MCF 10A (cell line): ENCODE data around the gene RIN1. TPM values are rescaled to one million over a fixed set of nuclear protein-coding genes. Genes with fewer than 3 reads are reported as not detected.

Experiments used
- BruUV-seq: library from RNA; stranded (reverse); fragments of 400-500 nt; replicated peaks from 2 replicates; lab custom pipeline; 2021; lab: Mats Ljungman, UMichigan
- CTCF ChIA-PET: fragments of 300-600 bp; sonication (Branson Sonifier 250); formaldehyde crosslinking; extraction: SDS; loops from one replicate; lab custom pipeline; 2021; ENCODE audit warnings: antibody characterized with exemption, inconsistent platforms; lab: Yijun Ruan, JAX
- POLR2A ChIA-PET: fragments of 300-600, 350-650 bp; sonication (Branson Sonifier 250); formaldehyde crosslinking; extraction: SDS; loops from one replicate; lab custom pipeline; 2020; ENCODE audit warnings: antibody characterized with exemption, inconsistent platforms; lab: Yijun Ruan, JAX
- DNase-seq: peaks from one replicate; pipeline ENCODE4 v3.0.0-alpha.2; 2018; ENCODE audit not compliant: unreplicated experiment
- H3K27ac Mint-ChIP-seq: one replicate; pipeline ENCODE4 v1.8.0; 2022; ENCODE audit warnings: mild to moderate bottlenecking, low read depth, mixed read lengths; ENCODE audit not compliant: unreplicated experiment
- H3K27me3 Mint-ChIP-seq: one replicate; pipeline ENCODE4 v1.8.0; 2022; ENCODE audit warnings: mixed read lengths; ENCODE audit not compliant: insufficient read depth, unreplicated experiment
- H3K36me3 Mint-ChIP-seq: one replicate; pipeline ENCODE4 v1.8.0; 2022; ENCODE audit warnings: mild to moderate bottlenecking, moderate library complexity, mixed read lengths; ENCODE audit not compliant: insufficient read depth, unreplicated experiment
- H3K4me1 Mint-ChIP-seq: one replicate; pipeline ENCODE4 v1.8.0; 2022; ENCODE audit warnings: mixed read lengths; ENCODE audit not compliant: insufficient read depth, unreplicated experiment
- H3K4me3 Mint-ChIP-seq: one replicate; pipeline ENCODE4 v1.8.0; 2022; ENCODE audit warnings: mild to moderate bottlenecking, moderate library complexity, mixed read lengths; ENCODE audit not compliant: unreplicated experiment
- H3K9me3 Mint-ChIP-seq: one replicate; pipeline ENCODE4 v1.8.0; 2022; ENCODE audit warnings: mixed read lengths; ENCODE audit not compliant: unreplicated experiment
- intact Hi-C: fragments of 100-400 bp; cut with micrococcal nuclease; formaldehyde crosslinking; loops from 2 replicates; pipeline ENCODE4 v1.14.1; 2022
- total RNA-seq: library from RNA; stranded (reverse); gene quantifications from 2 replicates; pipeline ENCODE4 v1.2.3, GENCODE V29; 2022
- TF ChIP-seq, protein P1 (sequence below): fragments of 200-600 bp; IDR thresholded peaks from one replicate; pipeline ENCODE4 v1.8.0; 2022; ENCODE audit warnings: antibody characterized with exemption, mild to moderate bottlenecking; ENCODE audit not compliant: unreplicated experiment

Gene RIN1
- total RNA-seq, 1 experiment from 2014 or later = 50.2 TPM

DNA sequence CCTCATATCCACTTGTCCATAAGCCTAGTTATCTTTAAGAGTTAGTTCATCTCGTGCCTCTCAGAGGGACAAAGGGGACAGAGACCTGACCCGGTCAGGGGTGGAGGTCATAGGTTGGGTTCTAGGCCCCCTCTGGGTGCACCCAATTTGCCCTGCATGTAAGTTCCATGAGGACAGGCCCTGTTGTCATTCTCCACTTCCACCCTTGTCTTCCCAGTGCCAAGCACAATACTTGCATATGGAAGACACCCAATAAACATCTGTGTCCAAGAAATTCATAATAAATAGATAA is 46.0 kb downstream of the RIN1 start:
- peaks cover 12% of the 10 kb centered on the region for H3K4me1 Mint-ChIP-seq
- TF ChIP-seq, protein P1, sequence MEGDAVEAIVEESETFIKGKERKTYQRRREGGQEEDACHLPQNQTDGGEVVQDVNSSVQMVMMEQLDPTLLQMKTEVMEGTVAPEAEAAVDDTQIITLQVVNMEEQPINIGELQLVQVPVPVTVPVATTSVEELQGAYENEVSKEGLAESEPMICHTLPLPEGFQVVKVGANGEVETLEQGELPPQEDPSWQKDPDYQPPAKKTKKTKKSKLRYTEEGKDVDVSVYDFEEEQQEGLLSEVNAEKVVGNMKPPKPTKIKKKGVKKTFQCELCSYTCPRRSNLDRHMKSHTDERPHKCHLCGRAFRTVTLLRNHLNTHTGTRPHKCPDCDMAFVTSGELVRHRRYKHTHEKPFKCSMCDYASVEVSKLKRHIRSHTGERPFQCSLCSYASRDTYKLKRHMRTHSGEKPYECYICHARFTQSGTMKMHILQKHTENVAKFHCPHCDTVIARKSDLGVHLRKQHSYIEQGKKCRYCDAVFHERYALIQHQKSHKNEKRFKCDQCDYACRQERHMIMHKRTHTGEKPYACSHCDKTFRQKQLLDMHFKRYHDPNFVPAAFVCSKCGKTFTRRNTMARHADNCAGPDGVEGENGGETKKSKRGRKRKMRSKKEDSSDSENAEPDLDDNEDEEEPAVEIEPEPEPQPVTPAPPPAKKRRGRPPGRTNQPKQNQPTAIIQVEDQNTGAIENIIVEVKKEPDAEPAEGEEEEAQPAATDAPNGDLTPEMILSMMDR = no peak
- no peaks in the 10 kb centered on the region for H3K9me3 Mint-ChIP-seq
- peak overlapping the region; percentile 95 for H3K27ac Mint-ChIP-seq
- BruUV-seq = no TSS peak
- peak overlapping the region; percentile 90 for H3K4me3 Mint-ChIP-seq
- intact Hi-C loops = no loop called here
- H3K27me3 Mint-ChIP-seq = peaks cover 13% of the 10 kb centered on the region
- DNase-seq = no peak
- ChIA-PET CTCF (interaction anchor here (1.7 kb wide), 1 partner anchor 9 kb away, joined by 3 read pairs; no protein-coding TSS in a partner anchor), POLR2A (interaction anchor here (1.2 to 3.1 kb wide), 5 partner anchors 21 to 57 kb away, joined by 4 to 27 read pairs (median 14); partner anchors contain the start of genes B4GAT1 and RIN1)
- H3K36me3 Mint-ChIP-seq = peaks cover 7% of the 10 kb centered on the region

DNA sequence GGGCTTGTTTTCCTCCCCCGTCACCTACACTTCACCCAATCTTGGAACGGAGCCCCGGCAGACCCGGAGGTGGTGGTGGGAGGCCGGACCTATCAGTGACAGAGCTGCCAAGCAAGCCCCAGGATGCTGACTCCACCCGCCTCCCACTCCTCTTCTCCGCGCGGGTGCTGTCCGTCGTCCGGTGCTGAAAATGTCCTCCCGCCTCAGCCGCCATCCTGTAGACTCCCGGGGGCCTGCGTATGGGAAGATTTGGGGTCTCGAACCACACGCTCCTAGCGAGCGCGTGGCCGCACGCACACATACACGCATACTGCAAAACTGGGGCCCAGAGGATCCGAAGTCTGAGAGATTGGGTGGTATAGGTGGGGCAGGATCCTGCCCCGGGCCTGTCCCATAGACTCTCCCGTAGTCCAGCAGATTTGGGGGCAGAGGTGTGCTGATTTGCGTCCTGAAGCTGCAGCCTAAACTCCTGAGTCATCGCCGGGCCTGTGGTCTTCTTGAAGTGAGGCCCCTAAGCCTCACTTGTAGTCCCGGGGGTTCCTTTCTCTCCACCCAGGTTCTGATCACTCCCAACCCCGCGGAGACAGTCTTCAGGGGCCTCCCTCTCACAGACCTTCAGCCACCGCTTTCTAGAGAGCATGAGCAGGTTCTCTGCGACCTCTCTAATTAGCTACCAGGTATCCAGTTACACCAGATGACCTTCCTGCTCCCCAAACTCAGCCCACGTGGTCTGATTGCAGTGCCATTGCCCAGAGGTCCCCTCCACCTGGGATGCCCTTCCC is 46.5 kb downstream of the RIN1 start:
- Mint-ChIP-seq H3K4me1 (peaks cover 12% of the 10 kb centered on the region), H3K36me3 (peaks cover 7% of the 10 kb centered on the region), H3K27me3 (peaks cover 13% of the 10 kb centered on the region), H3K27ac (peak overlapping the region; percentile 95), H3K4me3 (peak overlapping the region; percentile 90), H3K9me3 (no peaks in the 10 kb centered on the region)
- intact Hi-C loops = loop anchor here (1.0 to 2.0 kb wide), 2 partner anchors 21 to 23 kb away; partner anchors contain the start of gene RAB1B
- no peak for DNase-seq
- ChIA-PET CTCF (interaction anchor here (0.5 to 1.7 kb wide), 5 partner anchors 10 to 97 kb away, joined by 3 to 4 read pairs (median 3); no protein-coding TSS in a partner anchor), POLR2A (interaction anchor here (0.6 to 4.6 kb wide), 33 partner anchors 8 to 1914 kb away, joined by 3 to 27 read pairs (median 4); partner anchors contain the start of genes B4GAT1, BRMS1, CD248 and DPP3)
- BruUV-seq = TSS peak; percentile 83
- TF ChIP-seq, protein P1 = no peak

DNA sequence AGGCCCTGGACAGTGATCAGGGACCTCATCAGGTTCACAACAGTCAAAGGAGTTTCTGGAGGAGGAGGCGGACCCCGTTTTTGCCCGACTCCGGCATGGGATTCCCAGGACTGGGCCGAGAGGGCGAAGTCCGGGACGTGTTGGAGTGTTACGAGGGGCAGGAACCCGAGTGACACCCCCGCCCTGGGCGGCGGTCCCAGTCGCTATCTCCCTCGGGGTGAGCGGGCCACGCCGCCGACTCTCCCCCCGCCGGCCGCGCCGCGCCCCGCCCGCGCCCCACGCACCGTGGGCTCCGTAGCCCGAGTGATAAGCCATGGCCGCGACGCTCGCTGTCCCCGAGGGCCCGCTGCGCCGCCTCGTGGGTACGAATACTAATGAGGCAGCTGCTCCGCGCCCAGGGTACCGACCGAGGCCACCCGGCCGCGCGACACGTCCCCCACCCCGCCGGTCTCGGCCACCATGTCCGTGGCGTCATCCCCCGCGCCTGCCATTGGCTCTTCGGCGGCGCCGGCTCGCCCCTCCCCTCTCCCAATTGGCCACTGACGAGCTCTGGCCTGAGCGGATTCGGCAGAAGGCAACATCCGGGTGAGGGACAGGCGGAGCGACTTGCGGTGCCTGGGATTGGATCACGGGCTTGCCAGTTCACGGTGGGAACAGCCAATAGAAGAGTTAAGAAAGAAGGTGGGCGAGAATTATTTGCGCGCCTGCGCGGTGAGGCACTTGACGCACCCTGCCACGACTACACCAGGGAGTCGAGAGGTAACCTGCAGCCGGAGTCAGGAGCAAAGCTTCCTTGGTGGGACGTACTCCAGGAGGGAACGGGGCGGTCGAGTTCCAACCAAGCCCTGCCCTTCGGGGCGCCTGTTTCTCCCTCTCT is 47.3 kb downstream of the RIN1 start, which contains the start of gene YIF1A:
YIF1A (minus strand) TSS at position 473 of the 877 bp plus-strand sequence; CDS start at position 315, 158 bp downstream.
- intact Hi-C loops = loop anchor here (1.0 to 2.0 kb wide), 2 partner anchors 21 to 24 kb away; partner anchors contain the start of gene RAB1B
- Mint-ChIP-seq H3K27me3 (peaks cover 13% of the 10 kb centered on the region), H3K4me1 (peaks cover 12% of the 10 kb centered on the region), H3K27ac (peak within 1 kb of the TSS; percentile 95), H3K36me3 (peaks cover 7% of the 10 kb centered on the region), H3K9me3 (no peaks in the 10 kb centered on the region), H3K4me3 (peak within 1 kb of the TSS; percentile 90)
- no TSS peak for BruUV-seq
- peak; percentile 99 for DNase-seq
- CTCF ChIA-PET = interaction anchor here (0.5 to 1.7 kb wide), 7 partner anchors 22 to 296 kb away, joined by 3 to 7 read pairs (median 3); no protein-coding TSS in a partner anchor
- TF ChIP-seq, protein P1 = no peak
- POLR2A ChIA-PET = interaction anchor here (0.6 to 4.6 kb wide), 37 partner anchors 9 to 1913 kb away, joined by 3 to 27 read pairs (median 4); partner anchors contain the start of genes B4GAT1, BRMS1, CD248 and DPP3
